Limb (tissue), 2 donors: ENCODE data around the gene DRAXIN.

Experiments used
- DNase-seq, 2 donors: peaks; one replicate each; pipeline ENCODE4 v3.0.0-alpha.2; 2016; ENCODE audit errors: extremely low spot score in 2 of 2

The DRAXIN gene

DNA sequence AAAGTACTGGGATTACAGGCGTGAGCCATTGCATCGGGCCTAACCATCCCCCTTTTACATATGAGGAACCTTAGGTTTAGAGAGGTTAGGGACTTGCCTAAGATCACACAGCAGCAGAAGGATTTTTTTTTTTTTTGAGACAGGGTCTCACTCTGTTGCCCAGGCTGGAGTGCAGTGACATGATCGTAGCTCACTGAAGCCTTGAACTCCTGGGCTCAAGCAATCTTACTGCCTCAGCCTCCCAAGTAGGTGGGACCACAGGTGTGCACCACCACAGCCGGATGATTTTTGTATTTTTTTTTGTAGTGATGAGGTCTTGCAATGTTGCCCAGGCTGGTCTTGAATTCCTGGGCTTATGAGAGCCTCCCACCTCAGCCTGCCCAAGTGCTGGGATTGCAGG, 68.3 kb downstream of the DRAXIN start:
- no peak for DNase-seq

DNA sequence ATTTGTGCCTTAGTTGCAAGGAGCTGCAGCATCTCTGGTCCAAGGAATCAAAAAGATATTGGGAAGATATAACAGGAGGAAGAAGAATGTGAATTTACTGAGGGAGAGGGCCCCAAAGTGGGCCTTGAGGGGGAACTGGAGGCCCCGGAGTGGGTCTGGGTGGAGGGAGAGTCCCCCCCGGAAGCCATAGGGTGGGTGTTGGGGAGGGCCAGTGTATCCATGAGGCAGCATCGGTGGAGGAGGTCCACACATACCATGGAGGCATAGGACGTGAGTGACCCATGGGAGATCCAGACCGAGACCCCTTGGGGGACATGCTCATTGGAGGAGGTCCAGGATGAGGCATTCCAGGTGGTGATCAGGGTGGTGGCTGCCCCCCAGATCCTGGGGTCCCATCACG, 69.8 kb downstream of the DRAXIN start:
- no peak for DNase-seq

DNA sequence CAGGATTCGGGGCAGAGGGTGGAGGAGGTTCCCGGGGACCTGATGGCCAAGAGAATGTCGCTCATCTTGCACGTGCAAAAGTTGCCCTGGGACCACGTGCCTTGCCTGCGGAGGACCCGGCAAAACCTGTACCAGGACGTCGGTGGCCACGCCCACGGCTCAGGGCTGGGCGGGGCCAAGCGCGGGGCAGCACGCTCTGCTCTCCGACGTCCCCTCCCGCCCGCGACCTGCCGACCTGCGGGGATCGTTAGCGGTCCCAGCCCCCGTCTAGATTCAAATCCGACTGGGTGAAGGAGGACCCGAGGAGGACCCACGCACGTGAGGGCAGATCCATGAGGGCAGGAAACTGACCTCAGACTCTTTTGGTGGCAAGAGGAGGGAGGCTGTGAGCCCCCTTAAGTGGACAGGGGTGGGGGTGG, 70.5 kb downstream of the DRAXIN start, which contains the start of gene C1orf167:
Gene C1orf167, plus strand, starts transcription at position 206 of the 419 bp plus-strand sequence. CDS start 2,208 bp downstream, outside the sequence.
- DNase-seq = no peak

DNA sequence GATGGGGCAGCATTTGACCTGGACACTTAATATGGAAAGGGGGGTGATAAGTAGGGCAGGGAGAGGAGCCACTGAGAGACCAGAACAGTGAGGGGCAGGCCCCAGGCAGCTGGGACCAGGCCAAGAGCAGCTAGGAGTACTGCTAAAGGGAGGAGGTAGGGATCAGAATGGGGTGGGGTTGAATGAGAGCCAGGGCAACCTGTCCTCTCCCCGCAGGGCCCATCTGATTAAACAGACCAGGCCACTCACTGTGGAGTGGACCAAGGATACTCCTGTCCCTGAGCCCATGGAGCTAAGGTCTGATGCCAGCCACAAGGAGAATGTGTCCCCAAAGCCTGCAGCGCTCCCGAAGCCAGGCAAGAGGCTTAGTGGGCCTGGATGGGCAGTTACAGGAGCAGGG, 72.6 kb downstream of the DRAXIN start:
- no peak for DNase-seq

DNA sequence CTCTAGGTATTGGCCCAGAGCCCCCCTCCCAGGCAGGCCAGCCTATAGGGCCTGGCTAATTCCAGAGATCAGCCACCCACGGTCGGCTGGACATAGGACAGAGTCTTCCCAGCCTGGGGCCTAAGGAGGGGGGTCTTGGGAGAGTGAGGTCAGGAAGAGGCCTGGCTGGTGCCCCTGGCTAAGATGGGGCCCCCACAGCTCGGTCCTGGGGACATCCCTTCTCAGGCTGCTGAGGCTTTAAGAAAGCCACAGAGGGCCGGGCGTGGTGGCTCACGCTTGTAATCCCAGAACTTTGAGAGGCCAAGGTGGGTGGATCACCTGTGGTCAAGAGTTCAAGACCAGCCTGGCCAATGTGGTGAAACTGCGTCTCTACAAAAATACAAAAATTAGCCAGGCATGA, 73.0 kb downstream of the DRAXIN start:
- DNase-seq = no peak

DNA sequence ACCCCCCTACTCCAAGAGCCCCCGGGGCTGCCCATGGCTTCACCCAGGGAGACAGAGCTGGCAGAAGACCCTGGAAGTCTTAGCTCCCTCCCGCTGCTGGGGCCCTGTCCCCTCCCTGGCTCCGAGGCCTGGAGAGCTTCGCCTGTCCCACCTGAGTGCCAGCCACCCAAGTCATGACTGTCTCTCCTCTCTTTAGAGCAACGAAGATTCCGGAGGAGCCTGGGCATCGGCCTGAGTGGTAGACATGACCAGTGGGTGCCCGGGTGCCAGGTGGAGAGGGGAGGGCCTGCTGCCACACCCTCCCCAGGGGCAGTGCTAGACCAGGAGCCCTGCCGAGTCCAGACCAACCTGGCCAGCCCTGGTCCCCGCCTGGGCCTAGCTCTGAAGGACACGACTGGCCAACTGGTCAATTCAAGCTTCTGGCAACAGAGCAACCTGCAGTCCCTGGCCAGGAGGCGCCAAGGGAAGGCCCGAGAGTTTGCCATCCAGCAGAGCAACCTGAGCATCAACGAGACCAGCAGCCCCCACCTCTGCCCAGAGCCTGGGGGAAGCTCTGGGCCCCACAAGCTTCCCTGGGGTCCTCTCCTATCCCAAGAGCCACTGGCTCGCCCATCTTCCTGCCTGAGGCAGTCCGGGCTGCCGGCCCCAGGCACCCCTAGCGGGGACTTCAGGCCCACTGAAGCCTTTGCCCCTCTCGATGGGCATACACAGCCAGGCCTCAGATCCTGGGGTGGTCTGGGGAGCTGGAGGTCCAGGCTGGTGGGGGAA, 74.3 kb downstream of the DRAXIN start:
- DNase-seq = no peak

DNA sequence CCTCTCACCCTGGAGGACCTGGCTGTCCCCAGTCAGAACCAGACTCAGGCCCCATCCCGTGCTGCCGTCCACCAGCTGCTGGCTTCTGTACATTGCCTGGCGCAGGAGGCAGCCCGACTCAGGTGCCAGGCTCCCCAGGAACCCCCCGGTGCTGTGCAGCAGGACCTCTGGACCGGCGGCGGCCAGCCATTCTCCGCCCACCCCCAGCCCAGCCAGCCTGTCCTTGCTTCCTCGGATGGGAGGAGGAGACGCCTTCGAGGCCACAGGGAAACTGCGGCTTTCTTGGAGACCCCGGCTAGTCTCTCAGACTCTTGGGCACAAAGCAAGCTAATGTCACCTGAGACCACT, 74.9 kb downstream of the DRAXIN start:
- no peak for DNase-seq

DNA sequence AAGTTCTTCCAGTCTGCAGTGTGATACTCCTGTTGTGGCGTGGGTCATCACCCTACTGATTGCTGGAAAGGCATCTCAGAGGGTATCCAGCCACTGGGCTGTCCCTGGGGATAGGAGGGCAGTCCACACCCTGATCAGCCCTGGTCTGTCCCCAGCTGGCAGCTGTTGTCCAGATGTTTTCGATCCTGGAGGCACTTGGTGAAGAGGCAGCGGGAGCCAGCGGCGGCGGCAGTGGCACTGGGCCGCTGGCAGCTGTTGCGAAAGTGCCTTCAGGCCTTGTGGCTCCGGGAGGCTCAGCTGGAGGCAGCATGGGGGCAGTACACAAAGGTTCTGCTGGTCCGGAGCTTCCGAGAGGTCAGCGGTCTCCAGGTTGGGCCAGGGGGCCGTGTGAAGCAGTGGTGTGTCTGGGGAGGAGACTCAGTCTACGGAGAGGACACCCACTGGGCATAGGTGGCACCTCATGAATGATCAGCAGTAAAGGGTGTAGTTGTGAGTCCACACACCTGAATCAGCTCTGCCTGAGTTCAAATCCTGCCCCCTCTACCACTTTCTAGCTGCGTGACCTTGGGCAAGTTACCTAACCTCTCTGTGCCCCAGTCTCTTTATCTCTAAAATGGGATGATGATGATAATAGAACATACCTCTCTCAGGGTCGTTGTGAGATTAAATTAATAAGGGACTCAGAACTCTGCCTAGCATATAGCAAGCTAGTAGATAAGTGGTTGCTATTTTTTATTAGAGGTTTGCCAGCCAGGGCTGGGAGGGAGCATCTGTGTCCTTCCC, 76.6 kb downstream of the DRAXIN start:
- DNase-seq = peak in 1 of 2 donors; percentile 28

DNA sequence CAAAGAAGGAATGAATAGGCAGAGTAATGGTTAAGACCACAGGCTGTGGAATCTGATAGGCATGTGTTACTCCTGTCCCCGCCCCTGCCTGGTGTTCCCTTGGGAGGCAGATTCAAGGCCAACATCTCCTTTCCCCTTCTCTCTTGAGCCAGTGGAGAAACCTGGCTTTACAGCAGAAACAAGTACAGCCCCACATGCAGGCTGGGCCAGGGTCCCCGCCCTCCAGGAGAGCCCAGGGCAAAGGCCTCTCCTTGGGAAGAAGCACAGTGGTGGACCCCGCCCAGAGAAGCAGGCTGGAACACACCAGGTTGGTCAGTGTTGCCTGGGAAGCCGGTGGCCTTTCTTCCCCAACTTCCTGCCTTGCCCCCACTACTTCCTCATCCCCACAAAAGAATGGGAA, 77.3 kb downstream of the DRAXIN start:
- DNase-seq = no peak

DNA sequence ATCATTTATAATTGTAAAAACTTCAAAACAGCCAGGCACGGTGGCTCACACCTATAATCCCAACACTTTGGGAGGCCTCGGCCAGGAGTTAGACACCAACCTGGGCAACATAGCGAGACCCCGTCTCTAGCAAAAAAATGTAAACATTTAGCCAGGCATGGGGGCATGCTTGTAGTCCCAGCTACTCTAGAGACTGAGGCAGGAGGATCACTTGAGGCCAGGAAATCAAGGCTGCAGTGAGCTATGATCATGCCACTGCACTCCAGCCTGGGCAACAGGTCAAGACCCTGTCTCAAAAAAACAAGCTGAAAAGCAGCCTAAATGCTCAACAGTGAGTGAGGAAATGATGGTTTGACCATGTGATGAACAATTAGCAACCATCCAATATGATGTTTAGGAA, 77.8 kb downstream of the DRAXIN start:
- no peak for DNase-seq

DNA sequence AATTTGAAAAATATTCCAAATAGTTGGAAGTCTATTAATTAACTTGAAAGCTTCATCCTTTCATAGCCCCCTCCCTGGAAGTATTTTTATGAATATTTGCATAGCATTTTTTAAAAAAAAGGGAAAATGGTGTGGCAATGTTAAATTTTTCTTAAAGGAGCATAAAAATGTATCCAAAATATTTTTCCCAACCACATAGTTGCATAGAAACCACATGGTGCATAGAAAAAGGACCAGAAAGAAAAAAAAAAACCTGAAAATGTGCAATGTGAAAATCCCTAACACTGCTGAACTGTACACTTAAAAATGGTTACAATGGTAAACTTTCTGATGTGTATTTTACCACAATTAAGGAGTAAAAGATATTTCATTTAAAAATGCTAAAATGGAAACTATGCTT, 78.5 kb downstream of the DRAXIN start:
- no peak for DNase-seq

DNA sequence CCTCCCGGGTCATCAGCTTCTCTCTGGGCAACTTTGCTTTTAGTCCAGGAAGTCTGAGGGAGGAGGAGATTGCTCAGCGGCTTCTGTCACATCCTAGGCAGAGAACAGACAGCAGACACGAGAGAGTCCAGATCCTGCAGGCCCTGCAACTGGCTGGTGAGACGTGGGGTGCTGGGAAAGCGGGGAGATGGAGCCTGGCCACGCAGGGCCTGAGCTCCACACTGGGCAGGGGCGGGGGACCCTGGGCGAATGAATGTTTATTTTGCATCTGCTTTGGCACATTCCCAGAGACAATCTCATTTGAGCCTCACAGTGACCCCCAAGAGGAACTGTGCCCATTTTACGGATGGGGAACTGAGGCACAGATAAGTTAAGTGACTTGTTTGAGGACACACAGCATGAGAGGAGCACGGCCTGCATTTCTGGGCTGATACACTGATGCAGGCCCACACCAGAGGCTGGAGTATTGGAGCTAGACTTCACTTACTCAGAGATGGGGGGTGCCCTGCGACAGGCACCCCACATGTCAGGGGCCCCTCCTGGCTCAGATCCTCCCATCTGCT, 80.1 kb downstream of the DRAXIN start:
- no peak for DNase-seq

DNA sequence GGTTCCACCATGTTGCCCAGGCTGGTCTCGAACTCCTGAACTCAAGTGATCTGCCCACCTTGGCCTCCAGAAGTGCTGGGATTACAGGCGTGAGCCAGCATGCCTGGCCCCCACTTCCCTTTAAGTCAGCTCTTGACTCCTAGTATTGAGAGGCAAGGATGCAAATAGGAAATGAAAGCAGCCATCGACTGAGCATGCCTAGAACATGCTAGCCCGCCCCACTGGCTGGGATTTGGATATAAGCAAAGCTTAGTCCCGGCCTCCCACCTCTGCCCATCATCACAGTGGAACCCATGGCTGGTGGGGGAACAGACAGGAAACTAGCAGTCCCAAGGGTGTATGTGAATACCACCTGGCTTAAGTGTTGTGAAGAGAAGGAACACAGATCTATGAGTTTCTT, 80.9 kb downstream of the DRAXIN start:
- DNase-seq = no peak

DNA sequence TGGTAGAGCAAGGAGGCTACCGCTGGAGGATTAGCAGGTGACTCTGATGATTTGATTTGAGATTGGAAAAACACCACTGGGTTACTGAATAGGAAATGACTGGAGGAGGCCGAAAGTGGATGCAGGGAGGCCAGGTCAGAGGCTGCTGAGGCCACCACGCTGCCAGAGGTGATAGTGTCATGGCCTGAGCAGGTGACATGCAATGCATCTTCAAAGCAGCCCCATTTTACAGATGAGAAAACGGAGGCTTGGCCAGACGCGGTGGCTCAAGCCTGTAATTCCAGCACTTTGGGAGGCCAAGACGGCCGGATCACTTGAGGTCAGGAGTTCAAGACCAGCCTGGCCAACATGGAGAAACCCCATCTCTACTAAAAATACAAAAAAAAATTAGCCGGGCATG, 83.2 kb downstream of the DRAXIN start:
- no peak for DNase-seq
